PC-3 (cell line): ENCODE measurements around the gene TSC22D4. TPM values are rescaled to one million over a fixed set of nuclear protein-coding genes. Genes with fewer than 3 reads are reported as not detected.

Experiments used
- ATAC-seq: fragments of 200-7000 bp; cut with Tn5 transposase; 2 replicates; pipeline ENCODE4 v1.9.1; 2020; ENCODE audit warnings: mild to moderate bottlenecking, moderate library complexity
- BruUV-seq: library from RNA; stranded (reverse); fragments of 400-500 nt; replicated peaks from 2 replicates; lab custom pipeline; 2021; lab: Mats Ljungman, UMichigan
- CTCF ChIA-PET: fragments of 300-600 bp; sonication (Branson Sonifier 250); formaldehyde crosslinking; loops from one replicate; lab custom pipeline; 2022; ENCODE audit warnings: antibody characterized with exemption; lab: Charles Lee
- POLR2A ChIA-PET: fragments of 300-600 bp; sonication (Branson Sonifier 250); formaldehyde crosslinking; loops from one replicate; lab custom pipeline; 2022; ENCODE audit warnings: antibody characterized with exemption; ENCODE audit not compliant: unreplicated experiment; lab: Charles Lee
- DNase-seq: peaks from one replicate; pipeline ENCODE4 v3.0.0-alpha.2; 2015
- H2AFZ ChIP-seq: fragments of 300-600 bp; sonication (generic); 2 replicates; pipeline ENCODE4 v1.6.0; 2016; ENCODE audit warnings: antibody characterized with exemption, low read length
- H3F3A ChIP-seq: fragments of 300-600 bp; sonication (generic); one replicate; pipeline ENCODE4 v1.6.0; 2017; ENCODE audit warnings: antibody characterized with exemption, low read length, control low read depth, mild to moderate bottlenecking; ENCODE audit not compliant: unreplicated experiment
- H3K27ac ChIP-seq: fragments of 300-600 bp; sonication (generic); 2 replicates; pipeline ENCODE4 v1.5.1; 2016; ENCODE audit warnings: mild to moderate bottlenecking, low read length
- H3K27me3 ChIP-seq: fragments of 300-600 bp; sonication (generic); 2 replicates; pipeline ENCODE4 v1.6.1; 2016; ENCODE audit warnings: low read length, mixed read lengths
- H3K36me3 ChIP-seq: fragments of 300-600 bp; sonication (generic); 2 replicates; pipeline ENCODE4 v1.6.1; 2016; ENCODE audit warnings: low read depth, mixed run types, low read length, mixed read lengths
- H3K4me1 ChIP-seq: fragments of 300-600 bp; sonication (generic); 2 replicates; pipeline ENCODE4 v1.5.1; 2016; ENCODE audit warnings: low read length; ENCODE audit not compliant: insufficient read depth
- H3K4me2 ChIP-seq: fragments of 300-600 bp; sonication (generic); 2 replicates; pipeline ENCODE4 v1.6.0; 2016; ENCODE audit warnings: low read length
- H3K4me3 ChIP-seq: fragments of 300-600 bp; sonication (generic); 2 replicates; pipeline ENCODE4 v1.5.1; 2016; ENCODE audit warnings: mild to moderate bottlenecking, low read length, mixed read lengths
- H3K79me2 ChIP-seq: fragments of 300-600 bp; sonication (generic); 2 replicates; pipeline ENCODE4 v1.6.1; 2017; ENCODE audit warnings: low read length, mixed read lengths
- H3K9ac ChIP-seq: fragments of 300-600 bp; sonication (generic); 2 replicates; pipeline ENCODE4 v1.6.0; 2016; ENCODE audit warnings: mild to moderate bottlenecking, low read length
- H3K9me2 ChIP-seq: fragments of 300-600 bp; sonication (generic); replicated peaks from 2 replicates; pipeline ENCODE4 v1.6.1; 2016; ENCODE audit warnings: mixed run types, low read length, mixed read lengths
- H3K9me3 ChIP-seq: fragments of 300-600 bp; sonication (generic); 2 replicates; pipeline ENCODE4 v1.6.1; 2016; ENCODE audit warnings: low read length, mixed read lengths
- H4K20me1 ChIP-seq: fragments of 300-600 bp; sonication (generic); 2 replicates; pipeline ENCODE4 v1.6.1; 2016; ENCODE audit warnings: low read length, mixed read lengths
- CTCF ChIP-seq: fragments of 300-600 bp; sonication (generic); conservative IDR thresholded peaks from 2 replicates; pipeline ENCODE4 v1.5.1; 2017; ENCODE audit warnings: antibody characterized with exemption, low read depth, mild to moderate bottlenecking, low read length
- EZH2 ChIP-seq: fragments of 300-600 bp; sonication (generic); IDR thresholded peaks from one replicate; pipeline ENCODE4 v1.6.1; 2017; ENCODE audit warnings: antibody characterized with exemption, mild to moderate bottlenecking, low read length; ENCODE audit not compliant: unreplicated experiment
- EZH2phosphoT487 ChIP-seq: fragments of 300-600 bp; sonication (generic); IDR thresholded peaks from 2 replicates; pipeline ENCODE4 v1.6.1; 2018; ENCODE audit warnings: mild to moderate bottlenecking, antibody characterized with exemption, low read length, borderline replicate concordance
- intact Hi-C: fragments of 100-400 bp; cut with micrococcal nuclease; formaldehyde crosslinking; loops from 2 replicates; pipeline ENCODE4 v1.9.0; 2023
- total RNA-seq: library from RNA; depleted of rRNA; stranded (reverse); fragments of >200 nt; gene quantifications from 2 replicates; pipeline ENCODE4 v1.2.3, GENCODE V29; 2014

TSC22D4 gene
- total RNA-seq, 1 experiment from 2014 or later: 57.1 TPM

- Histone ChIP-seq H4K20me1 (no peaks in the 10 kb centered on the region), H3K79me2 (no peaks in the 10 kb centered on the region), H3K27ac (no peak overlapping the region), H3K9me2 (no peaks in the 10 kb centered on the region), H3K4me2 (no peak overlapping the region), H2AFZ (no peak overlapping the region), H3K36me3 (no peaks in the 10 kb centered on the region), H3K4me1 (peaks cover 6% of the 10 kb centered on the region), H3K9me3 (no peaks in the 10 kb centered on the region), H3F3A (no peaks in the 10 kb centered on the region), H3K9ac (no peak overlapping the region), H3K4me3 (no peak overlapping the region), H3K27me3 (no peaks in the 10 kb centered on the region)
- ChIA-PET POLR2A (no interaction called here), CTCF (no interaction called here)
- BruUV-seq: no TSS peak
- intact Hi-C loops: no loop called here
- no peak for TF ChIP-seq EZH2
- no peak for TF ChIP-seq EZH2phosphoT487
- no peak for TF ChIP-seq CTCF
- DNase-seq (no peak), ATAC-seq (no peak)
These were observed 38.3 kb upstream of the TSC22D4 start for GRCh38 chr7:100517305-100517704.

GRCh38 chr7:100516135-100516812, 37.3 kb upstream of the TSC22D4 start:
- Histone ChIP-seq H3K9me2 (no peaks in the 10 kb centered on the region), H3K4me3 (no peak overlapping the region), H4K20me1 (no peaks in the 10 kb centered on the region), H3K4me1 (peaks cover 6% of the 10 kb centered on the region), H3F3A (no peaks in the 10 kb centered on the region), H3K27ac (no peak overlapping the region), H3K27me3 (no peaks in the 10 kb centered on the region), H3K36me3 (no peaks in the 10 kb centered on the region), H3K9me3 (no peaks in the 10 kb centered on the region), H3K4me2 (no peak overlapping the region), H3K79me2 (no peaks in the 10 kb centered on the region), H2AFZ (no peak overlapping the region), H3K9ac (no peak overlapping the region)
- ATAC-seq (no peak), DNase-seq (no peak)
- POLR2A ChIA-PET: no interaction called here
- BruUV-seq: no TSS peak
- no peak for TF ChIP-seq EZH2phosphoT487
- TF ChIP-seq CTCF: no peak
- no peak for TF ChIP-seq EZH2
- CTCF ChIA-PET: no interaction called here
- intact Hi-C loops: no loop called here

DNA sequence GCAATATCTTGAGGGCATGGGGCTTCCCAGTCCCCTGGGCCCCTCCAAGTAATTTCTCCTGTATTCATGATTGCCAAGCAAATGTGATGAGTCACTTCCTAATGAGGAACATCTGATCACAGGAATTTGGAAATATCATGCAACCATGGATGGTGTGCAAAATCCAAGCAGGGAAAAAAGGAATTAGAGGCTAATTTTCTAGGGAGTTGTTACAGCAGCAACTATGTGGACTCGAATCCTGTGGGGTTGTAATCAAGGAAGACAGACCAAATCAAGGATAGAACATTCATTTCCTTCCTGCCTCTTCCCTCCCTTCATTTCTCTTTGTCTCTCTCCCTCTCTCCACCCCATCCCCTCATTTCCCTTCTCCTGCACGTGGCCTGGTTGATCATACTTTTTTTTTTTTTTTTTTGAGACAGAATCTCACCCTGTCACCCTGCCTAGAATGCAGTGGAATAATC, 36.1 kb upstream of the TSC22D4 start:
- H3K9ac ChIP-seq: no peak overlapping the region

More for the DNA sequence above, 36.1 kb upstream of the TSC22D4 start:
- DNase-seq (peak; percentile 29), ATAC-seq (peak; percentile 54; the same call in 1 of the 2 replicates)
- Histone ChIP-seq H4K20me1 (no peaks in the 10 kb centered on the region), H3K9me2 (no peaks in the 10 kb centered on the region), H3K9me3 (no peaks in the 10 kb centered on the region), H3K4me2 (0 out of 2 replicates have a peak overlapping the region, but pooled peaks have one; percentile 14), H3K36me3 (no peaks in the 10 kb centered on the region), H2AFZ (no peak overlapping the region), H3K4me3 (no peak overlapping the region), H3K79me2 (no peaks in the 10 kb centered on the region), H3F3A (no peaks in the 10 kb centered on the region), H3K27me3 (no peaks in the 10 kb centered on the region), H3K27ac (no peak overlapping the region), H3K4me1 (peaks cover 6% of the 10 kb centered on the region)
- ChIA-PET CTCF (no interaction called here), POLR2A (no interaction called here)
- TF ChIP-seq EZH2: no peak
- no peak for TF ChIP-seq EZH2phosphoT487
- TF ChIP-seq CTCF: no peak
- no TSS peak for BruUV-seq
- intact Hi-C loops: no loop called here
